GM21423 (cell line): ENCODE data around the gene EBF3.

Experiments used
- ATAC-seq: cut with Tn5 transposase; IDR thresholded peaks from one replicate; pipeline ENCODE4 v1.9.1; 2021; ENCODE audit warnings: mild to moderate bottlenecking, moderate library complexity; ENCODE audit not compliant: unreplicated experiment

The EBF3 gene, protein sequence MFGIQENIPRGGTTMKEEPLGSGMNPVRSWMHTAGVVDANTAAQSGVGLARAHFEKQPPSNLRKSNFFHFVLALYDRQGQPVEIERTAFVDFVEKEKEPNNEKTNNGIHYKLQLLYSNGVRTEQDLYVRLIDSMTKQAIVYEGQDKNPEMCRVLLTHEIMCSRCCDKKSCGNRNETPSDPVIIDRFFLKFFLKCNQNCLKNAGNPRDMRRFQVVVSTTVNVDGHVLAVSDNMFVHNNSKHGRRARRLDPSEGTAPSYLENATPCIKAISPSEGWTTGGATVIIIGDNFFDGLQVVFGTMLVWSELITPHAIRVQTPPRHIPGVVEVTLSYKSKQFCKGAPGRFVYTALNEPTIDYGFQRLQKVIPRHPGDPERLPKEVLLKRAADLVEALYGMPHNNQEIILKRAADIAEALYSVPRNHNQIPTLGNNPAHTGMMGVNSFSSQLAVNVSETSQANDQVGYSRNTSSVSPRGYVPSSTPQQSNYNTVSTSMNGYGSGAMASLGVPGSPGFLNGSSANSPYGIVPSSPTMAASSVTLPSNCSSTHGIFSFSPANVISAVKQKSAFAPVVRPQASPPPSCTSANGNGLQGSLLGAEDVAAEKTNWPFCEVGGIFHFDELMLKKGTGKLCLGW

DNA sequence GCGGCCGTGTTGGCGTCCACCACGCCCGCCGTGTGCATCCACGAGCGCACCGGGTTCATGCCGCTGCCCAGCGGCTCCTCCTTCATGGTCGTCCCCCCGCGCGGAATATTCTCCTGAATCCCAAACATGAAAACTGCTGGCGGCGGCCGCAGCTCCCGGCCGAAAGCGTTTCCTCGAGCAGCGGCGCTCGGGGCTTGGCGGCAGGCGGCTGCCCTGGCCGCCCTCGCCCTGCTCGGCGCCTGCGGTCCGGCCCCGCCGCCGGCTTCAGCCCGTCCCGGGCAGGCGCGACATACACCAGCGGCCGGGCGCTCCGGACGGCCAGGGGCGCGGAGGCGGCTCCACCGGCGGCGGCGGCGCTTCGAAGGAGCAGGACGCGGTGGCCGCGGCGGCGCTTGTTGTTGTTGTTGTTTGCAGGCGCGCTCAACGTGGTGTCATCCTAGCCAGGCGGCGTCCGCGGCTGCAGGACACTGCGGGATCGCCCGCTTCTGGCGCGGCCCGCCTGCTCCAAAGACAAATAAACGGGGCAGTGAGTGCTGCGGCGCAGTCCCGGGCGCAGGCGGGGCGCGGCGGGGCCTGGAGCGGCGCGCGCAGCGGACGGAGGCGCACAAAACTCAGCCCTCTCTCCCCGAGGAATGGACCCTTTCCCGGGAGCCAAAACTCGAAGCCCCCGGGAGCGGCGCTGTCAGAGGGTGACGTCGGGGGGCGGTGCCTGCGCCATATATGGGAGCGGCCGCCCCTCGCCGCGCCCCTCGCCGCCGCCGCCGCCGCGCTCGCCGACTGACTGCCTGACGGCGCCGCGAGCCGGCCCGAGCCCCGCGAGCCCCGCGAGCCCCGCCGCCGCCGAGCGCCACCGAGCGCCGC lies at the start of gene EBF3:
Gene EBF3, minus strand, starts transcription at position 634 of the 861 bp plus-strand sequence. Its CDS starts 506 bp downstream, at position 128.
- no peak for ATAC-seq

DNA sequence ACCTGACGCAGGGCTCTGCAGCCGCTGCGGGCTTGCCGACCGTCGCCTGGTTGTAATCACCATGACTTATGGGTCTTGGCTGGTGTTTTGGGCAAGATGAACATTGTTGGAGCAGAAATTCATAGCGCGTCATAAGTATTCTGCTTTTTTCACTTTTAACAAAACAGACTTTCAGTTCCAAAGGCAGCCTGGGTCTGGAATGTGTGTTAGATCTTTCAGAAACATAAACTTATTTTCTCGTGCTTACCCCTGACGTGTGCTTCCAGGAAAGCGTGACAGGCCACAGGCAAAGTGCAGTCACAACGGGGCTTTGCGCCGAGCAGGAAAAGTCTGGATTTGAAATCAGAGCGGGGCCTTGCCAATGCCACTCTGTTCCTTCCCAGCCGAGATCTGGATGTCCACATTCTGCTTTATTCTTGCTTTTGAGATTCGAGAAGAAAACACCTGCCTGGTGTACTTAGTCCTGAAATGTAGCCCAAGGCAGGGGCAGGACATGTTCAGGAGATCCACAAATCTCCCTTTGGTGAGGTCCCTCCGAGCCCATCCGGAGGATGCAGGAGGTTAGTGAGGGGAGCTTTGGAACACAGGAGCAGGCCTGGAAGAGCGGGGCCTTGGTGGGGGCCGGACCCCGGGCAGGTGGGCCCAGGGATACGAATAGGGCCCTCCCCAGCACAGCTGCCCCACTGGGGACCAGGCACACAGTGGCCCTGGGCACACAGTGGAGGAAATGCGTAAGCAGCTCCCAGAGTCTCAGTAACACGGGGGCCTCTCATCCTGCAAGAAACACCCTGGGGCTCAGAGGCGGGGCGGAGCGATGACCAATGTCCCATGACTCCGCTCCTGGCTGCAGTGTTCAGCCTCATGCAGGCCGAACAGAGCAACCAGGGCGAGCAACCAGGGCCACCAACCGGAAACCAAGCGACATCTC lies 49.5 kb upstream of the EBF3 start:
- ATAC-seq, result no peak

DNA sequence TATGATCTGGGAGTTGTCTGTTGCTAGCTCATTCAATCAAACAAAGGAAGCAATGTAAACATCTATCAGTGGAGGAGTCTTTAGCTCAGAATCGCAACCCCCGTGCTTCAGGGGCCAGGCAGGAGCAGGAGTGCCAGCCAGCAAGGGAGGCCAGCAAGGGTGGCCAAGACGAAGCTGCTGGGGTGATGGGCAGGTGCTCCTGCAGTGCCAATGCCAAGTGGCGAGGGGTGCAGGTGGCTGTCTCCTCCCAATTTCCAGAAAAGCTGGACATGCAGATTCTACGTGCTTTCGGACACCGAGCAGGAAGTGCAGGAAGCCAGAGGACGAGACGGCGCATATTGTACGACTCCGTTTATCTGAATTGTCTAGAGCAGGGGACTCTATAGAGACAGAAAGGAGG lies 48.1 kb upstream of the EBF3 start:
- no peak for ATAC-seq

DNA sequence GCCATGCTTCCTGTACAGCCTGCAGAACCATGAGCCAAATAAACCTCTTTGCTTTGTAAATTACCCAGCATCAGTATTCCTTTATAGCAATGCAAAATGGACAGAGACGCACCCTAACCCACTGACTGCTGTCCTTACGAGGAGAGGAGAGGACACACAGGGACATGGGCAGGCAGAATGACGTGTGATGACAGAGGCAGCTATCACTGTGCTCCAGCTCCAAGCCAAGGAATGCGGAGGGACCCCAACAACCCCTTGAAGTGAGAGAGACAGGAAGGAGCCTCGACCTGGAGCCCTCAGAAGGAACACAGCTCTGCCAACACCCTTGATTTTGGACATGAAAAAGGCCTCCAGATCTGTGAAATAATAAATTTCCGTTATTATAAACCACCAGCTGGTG lies 46.6 kb upstream of the EBF3 start:
- ATAC-seq, result no peak

DNA sequence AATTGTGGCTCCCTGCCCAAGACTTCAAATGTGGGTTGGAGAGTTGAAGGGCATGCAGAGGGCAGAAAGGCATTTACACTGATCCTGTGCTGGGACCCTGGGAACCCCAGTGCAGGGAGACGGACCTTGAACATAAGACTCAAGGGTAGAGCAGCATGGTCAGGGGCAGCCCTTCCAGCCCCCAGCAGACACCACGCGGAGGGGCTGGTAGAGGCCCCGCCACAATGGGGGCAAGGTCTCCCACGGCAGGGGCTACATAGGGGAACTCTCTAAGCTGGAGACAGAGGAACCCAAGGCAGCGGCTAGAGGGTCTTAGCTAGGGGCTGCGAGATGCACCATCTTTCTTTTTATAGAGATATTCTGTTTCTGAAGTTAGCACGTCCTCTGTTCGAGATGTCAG lies 45.2 kb upstream of the EBF3 start:
- no peak for ATAC-seq

DNA sequence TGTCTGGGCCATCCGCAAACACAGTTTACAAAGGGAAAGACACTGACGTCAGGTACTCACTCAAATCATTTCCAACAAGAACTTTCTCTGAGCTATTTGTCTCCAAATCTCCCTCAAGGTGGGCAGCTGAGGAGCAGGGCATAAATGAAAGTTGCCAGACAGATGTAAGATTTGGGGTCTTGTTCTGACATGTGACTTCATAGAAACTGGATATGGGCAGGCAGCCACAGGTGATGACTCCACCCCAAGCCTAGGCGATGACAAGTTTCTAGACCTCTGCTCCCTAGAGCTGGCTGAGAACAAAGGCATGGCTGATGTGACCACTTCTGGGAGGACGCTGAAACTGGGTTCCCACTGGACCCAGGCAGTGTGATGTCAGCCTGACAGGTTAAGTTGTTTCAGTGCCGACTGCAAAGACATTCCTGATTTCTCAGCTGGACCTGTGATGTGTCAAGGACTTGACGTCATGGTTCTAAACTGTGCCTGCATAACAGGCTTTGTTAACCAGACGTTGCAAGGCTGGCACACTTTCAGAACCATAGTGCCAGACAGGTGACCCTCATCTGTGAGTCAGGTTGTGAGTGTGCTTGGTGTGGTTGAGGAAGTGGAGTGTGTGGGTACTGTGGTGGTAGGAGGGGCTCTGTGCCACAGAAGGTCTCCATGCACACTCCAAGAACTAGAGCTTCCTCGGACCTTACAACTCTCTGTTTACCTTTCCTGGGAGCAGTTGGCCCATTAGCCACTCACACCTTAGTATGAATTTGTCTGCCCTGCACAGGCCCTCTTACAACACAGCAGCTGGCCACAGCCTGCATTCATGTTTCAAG lies 39.9 kb upstream of the EBF3 start:
- no peak for ATAC-seq

DNA sequence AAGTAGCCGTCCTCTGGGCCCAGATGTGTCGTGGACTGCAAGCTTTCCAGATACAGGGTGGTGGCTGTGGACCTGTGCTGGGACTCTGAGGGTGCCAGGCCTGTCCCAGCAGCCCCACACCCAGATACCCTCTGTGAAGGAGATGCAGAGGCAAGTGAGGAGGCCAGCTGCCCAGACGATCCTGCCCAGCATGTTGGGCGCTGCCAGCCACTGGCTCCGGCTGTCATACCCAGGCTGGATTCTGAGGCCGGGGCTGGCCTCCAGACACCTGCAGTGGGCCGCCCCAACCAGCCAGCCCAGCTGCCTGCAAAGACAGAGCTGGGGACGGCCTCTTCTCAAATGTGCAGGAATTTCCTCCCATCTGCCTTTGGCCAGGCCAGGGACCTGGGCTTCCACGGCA lies 39.1 kb upstream of the EBF3 start:
- ATAC-seq, result no peak

DNA sequence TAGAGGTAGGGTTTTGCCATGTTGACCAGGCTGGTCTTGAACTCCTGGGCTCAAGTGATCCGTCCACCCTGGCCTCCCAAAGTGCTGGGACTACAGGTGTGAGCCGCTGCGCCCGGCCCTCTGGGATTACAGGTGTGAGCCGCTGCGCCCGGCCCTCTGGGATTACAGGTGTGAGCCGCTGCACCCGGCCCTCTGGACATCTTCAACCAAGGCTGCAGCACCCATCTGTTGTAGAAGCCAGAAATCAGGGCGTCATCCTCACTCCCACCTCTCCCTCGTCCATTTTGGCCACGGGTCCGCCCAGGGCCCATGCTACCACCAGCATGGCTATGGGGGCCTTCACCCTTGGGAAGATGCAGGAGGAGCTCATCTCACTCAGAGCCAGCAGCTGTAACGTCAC lies 38.5 kb upstream of the EBF3 start:
- no peak for ATAC-seq

DNA sequence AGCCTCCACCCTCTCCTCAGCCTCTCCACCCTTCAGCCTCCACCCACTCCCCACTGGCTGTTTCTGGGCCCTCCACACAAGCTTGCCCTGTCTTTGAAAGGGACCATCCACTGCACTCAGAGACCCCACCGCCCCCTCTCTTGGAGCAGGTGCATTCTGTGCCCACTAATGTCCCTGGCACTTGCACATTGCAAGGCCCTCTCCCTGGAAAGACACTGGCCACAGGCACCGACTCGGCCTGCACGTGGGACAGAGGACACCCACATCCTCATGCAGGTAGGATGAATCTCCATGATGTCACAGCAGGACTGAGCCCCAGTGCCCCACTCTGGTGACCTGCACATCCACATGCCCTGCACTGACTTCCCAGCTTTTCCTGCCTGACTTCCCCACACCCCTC lies 36.8 kb upstream of the EBF3 start:
- ATAC-seq, result no peak

DNA sequence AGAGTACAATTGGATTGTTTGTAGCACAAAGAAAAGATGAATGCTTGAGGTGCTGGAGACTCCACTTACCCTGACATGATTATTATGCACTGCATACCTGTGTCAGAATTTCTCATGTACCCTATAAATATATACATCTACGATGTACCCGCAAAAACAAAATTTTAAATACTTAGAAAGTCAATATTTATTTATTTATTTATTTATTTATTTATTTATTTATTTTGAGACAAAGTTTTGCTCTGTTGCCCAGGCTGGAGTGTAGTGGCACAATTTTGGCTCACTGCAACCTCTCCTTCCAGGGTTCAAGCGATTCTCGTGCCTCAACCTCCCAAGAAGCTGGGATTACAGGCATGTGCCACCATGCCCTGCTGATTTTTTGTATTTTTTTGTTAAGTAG lies 35.1 kb upstream of the EBF3 start:
- ATAC-seq, result no peak

DNA sequence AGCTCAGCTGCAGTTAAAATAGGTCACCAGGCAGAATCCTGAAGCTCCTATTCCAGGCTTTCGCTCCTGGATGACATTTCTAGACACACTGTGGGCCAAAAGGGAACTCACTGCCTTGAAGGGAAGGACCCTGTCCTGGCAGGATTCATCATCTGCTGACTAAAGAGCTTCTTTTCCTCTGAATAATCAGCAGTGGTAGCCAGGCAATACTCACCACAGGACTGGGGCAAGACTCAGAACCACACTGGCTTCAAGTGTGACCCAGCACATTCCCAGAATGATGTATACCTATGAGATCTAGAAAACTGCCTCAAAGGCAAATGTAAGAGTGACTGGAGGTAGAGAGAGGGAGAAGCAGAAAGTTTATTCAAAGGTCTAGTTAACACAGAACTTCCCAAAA lies 29.5 kb upstream of the EBF3 start:
- ATAC-seq, result no peak

DNA sequence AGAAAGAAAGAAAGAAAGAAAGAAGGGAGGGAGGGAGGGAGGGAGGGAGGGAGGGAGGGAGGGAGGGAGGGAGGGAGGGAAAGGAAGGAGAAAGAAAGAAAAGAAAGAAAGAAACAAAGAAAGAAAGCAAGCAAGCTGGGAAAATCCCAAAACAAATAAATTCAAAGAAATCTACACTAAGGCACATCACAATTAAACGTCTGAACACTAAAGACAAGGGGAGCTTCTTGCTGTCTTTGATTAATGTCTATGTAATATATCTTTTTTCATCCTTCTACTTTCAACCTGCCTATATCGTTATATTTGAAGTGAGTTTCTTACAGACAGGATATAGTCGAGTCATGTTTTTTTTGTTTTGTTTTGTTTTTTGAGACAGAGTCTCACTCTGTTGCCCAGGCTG lies 28.3 kb upstream of the EBF3 start:
- ATAC-seq, result no peak

DNA sequence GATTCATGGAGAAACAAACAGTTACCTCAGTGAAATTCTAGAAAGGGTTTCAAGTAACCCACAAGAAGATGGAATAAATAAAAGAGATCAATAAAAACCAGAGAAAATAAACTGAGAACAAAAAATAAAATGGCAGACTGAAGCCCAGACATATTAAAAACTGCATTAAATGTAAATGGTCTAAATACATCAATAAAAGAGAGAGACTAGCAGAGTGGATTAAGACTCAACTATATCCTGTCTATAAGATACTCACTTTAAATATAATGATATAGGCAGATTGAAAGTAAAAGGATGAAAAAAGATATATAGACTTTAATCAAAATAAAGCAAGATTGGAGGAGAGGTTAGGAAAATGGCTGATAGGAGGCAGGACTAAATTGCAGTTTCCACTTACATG lies 18.8 kb upstream of the EBF3 start:
- ATAC-seq, result no peak

DNA sequence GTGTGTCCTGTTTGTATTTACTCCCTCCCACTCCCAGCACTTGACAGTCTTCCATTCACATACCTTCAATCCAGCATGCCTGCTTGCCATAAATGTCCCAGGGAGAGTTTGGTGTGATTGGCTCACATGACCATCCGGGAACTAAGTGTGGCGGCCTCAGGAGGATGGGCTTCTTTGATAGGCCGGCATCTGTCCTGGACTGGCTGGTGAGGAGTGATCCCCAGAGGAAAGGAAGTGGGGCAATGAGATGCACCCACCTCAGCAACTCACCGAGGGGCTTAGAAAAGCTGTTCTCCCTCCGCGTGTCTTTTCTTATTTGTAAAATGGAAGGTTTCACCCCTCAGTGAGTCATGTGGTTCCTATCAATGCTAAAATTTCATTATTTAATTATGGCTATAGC lies 14.9 kb upstream of the EBF3 start:
- ATAC-seq, result no peak

DNA sequence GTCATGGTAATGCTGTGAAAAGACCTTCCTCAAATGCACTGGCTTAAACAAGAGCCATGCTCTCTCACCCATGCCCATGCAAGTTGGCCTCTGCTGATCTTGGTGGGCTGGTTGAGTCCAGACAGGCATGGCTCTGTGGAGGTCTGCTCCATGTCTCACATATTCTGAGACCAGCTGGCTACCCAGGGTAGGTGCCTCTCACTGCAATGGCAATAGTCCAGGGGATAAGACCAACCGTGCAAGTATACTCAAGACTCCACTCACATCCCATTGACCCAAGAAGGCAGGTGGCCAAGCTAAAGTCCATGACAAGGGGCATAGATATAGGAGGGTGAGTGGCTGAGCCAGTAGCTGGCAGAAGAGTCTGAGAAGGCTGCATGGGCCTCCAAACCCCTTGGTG lies 14.2 kb upstream of the EBF3 start:
- no peak for ATAC-seq

DNA sequence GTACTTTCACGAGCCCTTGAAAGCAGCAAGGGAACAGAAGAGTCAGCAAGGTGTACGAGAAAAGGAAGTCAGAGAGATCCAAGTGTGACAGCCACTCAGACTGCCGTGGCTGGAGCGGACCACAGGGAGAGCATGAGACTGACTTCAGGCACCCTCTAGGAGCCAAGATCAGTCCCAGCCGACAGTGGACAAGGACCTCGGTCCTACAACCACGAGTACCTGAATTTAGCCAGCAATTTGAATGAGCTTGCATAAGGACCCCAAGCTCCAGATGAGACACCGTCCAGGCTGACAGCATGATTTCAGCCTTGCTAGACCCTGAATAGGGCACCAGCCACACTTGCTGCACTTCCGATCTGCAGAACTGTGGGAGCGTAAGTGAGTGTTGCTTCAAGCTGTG lies 13.7 kb upstream of the EBF3 start:
- no peak for ATAC-seq

DNA sequence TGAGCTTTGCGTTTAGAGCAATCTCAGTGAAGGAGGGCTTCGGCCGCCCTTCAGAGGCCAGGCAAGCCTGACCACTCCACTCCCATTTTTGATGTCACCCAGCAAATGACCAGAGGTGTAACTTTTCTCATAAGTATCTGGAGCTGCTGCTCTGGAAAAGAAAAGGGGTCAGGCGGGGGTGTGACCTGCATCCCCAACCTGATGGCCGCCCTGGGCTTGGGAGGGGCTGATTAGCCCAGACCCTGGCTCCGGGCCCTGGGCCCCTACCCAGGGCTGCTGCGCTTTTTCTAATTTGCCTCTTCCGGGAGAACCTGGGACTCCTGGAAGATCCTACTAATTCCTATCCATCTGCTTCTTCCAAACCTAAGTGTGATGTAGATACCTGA lies 9.6 kb upstream of the EBF3 start:
- ATAC-seq, result no peak

DNA sequence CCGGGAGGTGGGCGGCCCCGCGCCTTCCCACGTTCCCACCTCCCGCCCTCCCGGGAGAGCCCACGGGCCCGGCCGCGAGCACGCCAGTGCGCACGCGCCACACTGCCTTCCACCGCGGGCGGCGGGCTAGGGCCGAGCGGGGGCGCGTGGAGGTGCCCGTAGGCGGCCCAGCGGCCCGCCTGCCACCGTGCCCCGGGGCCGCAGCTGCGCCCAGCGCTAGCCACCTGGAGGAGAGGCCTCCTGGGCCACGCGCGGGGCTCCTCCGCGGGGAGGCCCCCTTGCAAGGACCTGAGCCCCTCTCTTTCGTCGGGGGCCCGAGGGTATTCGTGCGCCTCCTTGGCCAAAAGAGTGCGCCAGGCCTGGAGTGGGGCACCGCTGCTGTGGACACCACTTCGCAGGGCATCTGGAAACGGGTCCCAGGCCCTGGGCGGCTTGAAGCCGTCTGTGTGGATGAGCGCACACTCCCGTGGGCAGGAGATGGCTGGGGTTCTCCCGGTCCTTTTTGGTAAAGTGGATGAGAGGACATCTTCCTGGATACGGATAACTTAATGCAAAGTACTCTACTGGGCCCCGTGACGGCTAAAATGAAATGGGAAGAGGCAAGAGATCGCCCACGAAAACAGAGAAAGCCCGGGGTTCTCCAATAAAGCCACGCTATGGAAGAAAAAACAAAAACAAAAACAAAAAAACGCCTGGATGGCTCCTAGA lies 9.0 kb upstream of the EBF3 start:
- ATAC-seq, result no peak
